ENCODE results near the gene CTSO.

Gene CTSO

GRCh38 chr4:155877971-155878370 is 75.7 kb downstream of the CTSO start:
- in situ Hi-C loops (cut with HindIII; ENCODE audit: low sequenced_read_pairs): no loop called here

DNA sequence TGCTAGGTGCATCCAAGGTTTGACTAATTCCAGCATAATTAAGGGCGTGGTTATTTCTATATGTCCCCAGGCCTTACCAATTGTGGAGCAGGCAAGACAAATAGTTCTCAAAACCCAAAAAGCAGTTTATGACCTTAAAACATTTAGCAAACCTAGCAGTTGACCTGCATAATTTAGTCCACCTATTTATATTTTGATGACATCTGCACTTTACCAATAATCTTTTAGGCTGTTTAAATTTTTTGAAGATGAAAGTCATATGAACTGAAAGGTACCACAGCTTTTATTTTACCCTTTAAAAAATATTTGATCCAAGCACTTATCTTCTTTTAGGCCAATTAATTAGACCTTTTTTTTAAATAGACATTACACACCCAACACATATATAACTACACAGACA is 77.8 kb downstream of the CTSO start:
- in situ Hi-C loops (cut with HindIII; ENCODE audit: low sequenced_read_pairs): no loop called here

Measured in endothelial cell of hepatic sinusoid (primary cell).